CD4-positive, alpha-beta T cell treated with Interleukin-17A for 1 hour (primary cell): Measurements from ENCODE around the gene BNC2.
"Not testable (repeated sequence)": the region's sequence is repeated elsewhere in the genome, so short reads cannot be mapped to it uniquely, and the experiment has no call there.

Experiments used
- DNase-seq: peaks from one replicate; pipeline ENCODE4 v3.0.0-alpha.2; 2020

BNC2 gene

GRCh38 chr9:16870596-16871335, at the start of gene BNC2:
TSS of gene BNC2 (minus strand) at chr9:16870670. CDS start at chr9:16870648, 22 bp downstream.
- no peak for DNase-seq

GRCh38 chr9:16918920-16919319, 48.5 kb upstream of the BNC2 start:
- DNase-seq, result no peak

GRCh38 chr9:16915126-16915831, 44.8 kb upstream of the BNC2 start:
- no peak for DNase-seq

GRCh38 chr9:16912197-16912596, 41.7 kb upstream of the BNC2 start:
- no peak for DNase-seq

GRCh38 chr9:16908206-16908605, 37.7 kb upstream of the BNC2 start:
- not testable (repeated sequence) for DNase-seq

GRCh38 chr9:16904655-16905054, 34.2 kb upstream of the BNC2 start:
- no peak for DNase-seq

- no peak for DNase-seq
These were observed 31.1 kb upstream of the BNC2 start for GRCh38 chr9:16901590-16901989.

- DNase-seq, result no peak
These were observed 29.1 kb upstream of the BNC2 start for GRCh38 chr9:16899606-16900005.

GRCh38 chr9:16898464-16898863, 28.0 kb upstream of the BNC2 start:
- no peak for DNase-seq

- DNase-seq, result no peak
These were observed 18.1 kb upstream of the BNC2 start for GRCh38 chr9:16888594-16888993.

GRCh38 chr9:16885931-16886330, 15.5 kb upstream of the BNC2 start:
- DNase-seq, result no peak

GRCh38 chr9:16884952-16885513, 14.6 kb upstream of the BNC2 start:
- DNase-seq, result peak; percentile 15

GRCh38 chr9:16884373-16884772, 13.9 kb upstream of the BNC2 start:
- no peak for DNase-seq

GRCh38 chr9:16883586-16883985, 13.1 kb upstream of the BNC2 start:
- no peak for DNase-seq

- DNase-seq, result not testable (repeated sequence)
These were observed 12.0 kb upstream of the BNC2 start for GRCh38 chr9:16882440-16882839.

- no peak for DNase-seq
These were observed 8.9 kb upstream of the BNC2 start for GRCh38 chr9:16879416-16879815.

- no peak for DNase-seq
These were observed 6.8 kb upstream of the BNC2 start for GRCh38 chr9:16877256-16877655.

GRCh38 chr9:16873126-16873802, 2.8 kb upstream of the BNC2 start:
- DNase-seq, result no peak

- peak; percentile 7 for DNase-seq
These were observed 1.1 kb upstream of the BNC2 start for GRCh38 chr9:16871336-16872151.

GRCh38 chr9:16869882-16870595, 431 bp downstream of the BNC2 start:
- DNase-seq, result no peak

- DNase-seq, result no peak
These were observed 1.2 kb downstream of the BNC2 start for GRCh38 chr9:16869131-16869881.
